Suprapubic skin (tissue), 4 donors: ENCODE measurements around the gene PLXNA4.

Experiments
- CTCF ChIP-seq, 2 donors: fragments of 200-600 bp in 1 of 2; fragments of 450-650 bp in 1 of 2; sonication (generic) in 1 of 2; IDR thresholded peaks; one replicate each; pipeline ENCODE4 v1.5.1; 2016 to 2019; ENCODE audit warnings: antibody characterized with exemption in 2 of 2, mild to moderate bottlenecking in 1 of 2, moderate library complexity in 1 of 2
- EP300 ChIP-seq: sonication (generic); formaldehyde crosslinking; IDR thresholded peaks from one replicate; pipeline ENCODE4 v1.6.1; 2017; ENCODE audit warnings: antibody characterized with exemption
- POLR2A ChIP-seq, 2 donors: fragments of 450-650 bp; IDR thresholded peaks; one replicate each; pipeline ENCODE4 v1.6.1; 2017; ENCODE audit warnings: antibody characterized with exemption in 2 of 2, mild to moderate bottlenecking in 2 of 2, moderate library complexity in 2 of 2
- POLR2AphosphoS5 ChIP-seq, 3 donors: sonication (generic); formaldehyde crosslinking; IDR thresholded peaks; one replicate each; pipeline ENCODE4 v1.6.1; 2017; ENCODE audit warnings: antibody characterized with exemption in 3 of 3

- TF ChIP-seq CTCF (IDR thresholded peaks at IDR 0.05) (no peak), POLR2A (IDR thresholded peaks at IDR 0.05) (no peak), POLR2AphosphoS5 (IDR thresholded peaks at IDR 0.05) (no peak), EP300 (no peak)
Measured at GRCh38 chr7:132489776-132490237, 86.5 kb downstream of the PLXNA4 start.
